Nucleus accumbens (tissue), 56 donors: ENCODE results near the gene RNASE2.
A peak's percentile ranks its signal among the peaks of the same experiment; 100 is the strongest.
"Not testable (repeated sequence)": the region's sequence is repeated elsewhere in the genome, so short reads cannot be mapped to it uniquely, and the experiment has no call there.

Experiments used
- DNase-seq, 56 donors: peaks; one replicate each; lab custom pipeline; 2025; lab: John Stamatoyannopoulos, UW

The RNASE2 gene

GRCh38 chr14:20980906-20981305, 25.6 kb downstream of the RNASE2 start:
- no peak for DNase-seq

- DNase-seq: no peak
Observed at GRCh38 chr14:20982646-20983369, 27.5 kb downstream of the RNASE2 start.

- not testable (repeated sequence) for DNase-seq
Observed at GRCh38 chr14:20985650-20986049, 30.4 kb downstream of the RNASE2 start.

GRCh38 chr14:20986811-20987210, 31.5 kb downstream of the RNASE2 start:
- DNase-seq: peak in 6 of 56 donors; percentile 8 to 34 (median 12)

- no peak for DNase-seq
Observed at GRCh38 chr14:20988717-20989470, 33.6 kb downstream of the RNASE2 start.

- DNase-seq: no peak
Observed at GRCh38 chr14:20989471-20989786, 34.1 kb downstream of the RNASE2 start.

- peak; percentile 44 to 96 (median 87) for DNase-seq
Observed at GRCh38 chr14:20989787-20990600, 34.7 kb downstream of the RNASE2 start, which contains the start of gene METTL17. METTL17 (plus strand) TSS chr14:20989980; CDS start chr14:20990003, 23 bp downstream.

- DNase-seq: no peak
Observed at GRCh38 chr14:20996521-20996920, 41.2 kb downstream of the RNASE2 start.

- no peak for DNase-seq
Observed at GRCh38 chr14:20997115-20997514, 41.8 kb downstream of the RNASE2 start.

GRCh38 chr14:20997564-20997963, 42.3 kb downstream of the RNASE2 start:
- DNase-seq: no peak

GRCh38 chr14:20998139-20998538, 42.9 kb downstream of the RNASE2 start:
- no peak for DNase-seq

GRCh38 chr14:20998674-20999366, 43.5 kb downstream of the RNASE2 start, which contains the start of gene SLC39A2:
SLC39A2 (plus strand) TSS chr14:20999293; CDS start chr14:20999447, 154 bp downstream.
- no peak for DNase-seq

GRCh38 chr14:20999591-20999990, 44.3 kb downstream of the RNASE2 start:
- DNase-seq: no peak

GRCh38 chr14:21001218-21001617, 45.9 kb downstream of the RNASE2 start:
- no peak for DNase-seq

- DNase-seq: no peak
Observed at GRCh38 chr14:21003788-21004346, 48.6 kb downstream of the RNASE2 start.
